Chondrocyte (in vitro differentiated cells): Measurements from ENCODE around the gene ENOX2. TPM values are rescaled to one million over a fixed set of nuclear protein-coding genes. Genes with fewer than 3 reads are reported as not detected.
A peak's percentile ranks its signal among the peaks of the same experiment; 100 is the strongest.

Source experiments
- DNase-seq: peaks from one replicate; pipeline ENCODE4 v3.0.0; 2021; ENCODE audit warnings: mixed read lengths, low spot score
- H3K27ac Mint-ChIP-seq: one replicate; pipeline ENCODE4 v1.8.0; 2021; ENCODE audit warnings: mild to moderate bottlenecking, moderate library complexity, mixed read lengths; ENCODE audit not compliant: unreplicated experiment
- H3K27me3 Mint-ChIP-seq: 2 replicates; pipeline ENCODE4 v1.8.0; 2021; ENCODE audit warnings: low read depth, mixed read lengths
- H3K36me3 Mint-ChIP-seq: 2 replicates; pipeline ENCODE4 v1.8.0; 2021; ENCODE audit warnings: low read depth, mixed read lengths
- H3K4me1 Mint-ChIP-seq: 2 replicates; pipeline ENCODE4 v1.8.0; 2021; ENCODE audit warnings: low read depth, mild to moderate bottlenecking, mixed read lengths
- H3K4me3 Mint-ChIP-seq: one replicate; pipeline ENCODE4 v1.8.0; 2021; ENCODE audit warnings: mild to moderate bottlenecking, moderate library complexity, mixed read lengths; ENCODE audit not compliant: unreplicated experiment
- H3K9me3 Mint-ChIP-seq: 2 replicates; pipeline ENCODE4 v1.8.0; 2021; ENCODE audit warnings: low read depth, mixed read lengths
- total RNA-seq: library from RNA; stranded (reverse); gene quantifications from 3 replicates; pipeline ENCODE4 v1.2.1, GENCODE V29; 2021
- TF ChIP-seq, protein P1 (sequence below): fragments of 200-600 bp; sonication (generic); IDR thresholded peaks from 2 replicates; pipeline ENCODE4 v1.5.0; 2021; ENCODE audit warnings: antibody characterized with exemption, mild to moderate bottlenecking, moderate library complexity

The ENOX2 gene
- total RNA-seq, 1 donor from 2014 or later = 13.7 TPM

DNA sequence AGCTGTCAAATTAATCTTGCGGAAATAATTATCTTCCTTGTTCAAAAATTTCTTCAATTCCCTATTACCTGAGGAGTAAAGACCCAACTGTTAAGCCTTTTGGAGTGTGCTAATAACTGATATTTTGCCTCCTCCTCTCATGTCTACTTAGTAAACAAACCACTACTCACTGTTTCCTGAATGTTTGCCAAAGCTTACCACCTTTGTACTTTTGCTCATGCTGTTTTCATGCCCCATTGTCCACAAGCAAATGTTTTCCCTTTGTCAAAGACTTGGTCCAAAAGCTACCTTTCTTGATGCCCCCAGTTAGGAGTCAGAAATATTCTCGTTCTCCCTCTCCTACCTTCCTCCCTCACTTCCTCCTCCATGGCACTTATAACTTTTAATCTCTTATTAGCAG, 226.1 kb downstream of the ENOX2 start:
- peaks cover 14% of the 10 kb centered on the region for H3K4me1 Mint-ChIP-seq
- DNase-seq = no peak
- TF ChIP-seq, protein P1, sequence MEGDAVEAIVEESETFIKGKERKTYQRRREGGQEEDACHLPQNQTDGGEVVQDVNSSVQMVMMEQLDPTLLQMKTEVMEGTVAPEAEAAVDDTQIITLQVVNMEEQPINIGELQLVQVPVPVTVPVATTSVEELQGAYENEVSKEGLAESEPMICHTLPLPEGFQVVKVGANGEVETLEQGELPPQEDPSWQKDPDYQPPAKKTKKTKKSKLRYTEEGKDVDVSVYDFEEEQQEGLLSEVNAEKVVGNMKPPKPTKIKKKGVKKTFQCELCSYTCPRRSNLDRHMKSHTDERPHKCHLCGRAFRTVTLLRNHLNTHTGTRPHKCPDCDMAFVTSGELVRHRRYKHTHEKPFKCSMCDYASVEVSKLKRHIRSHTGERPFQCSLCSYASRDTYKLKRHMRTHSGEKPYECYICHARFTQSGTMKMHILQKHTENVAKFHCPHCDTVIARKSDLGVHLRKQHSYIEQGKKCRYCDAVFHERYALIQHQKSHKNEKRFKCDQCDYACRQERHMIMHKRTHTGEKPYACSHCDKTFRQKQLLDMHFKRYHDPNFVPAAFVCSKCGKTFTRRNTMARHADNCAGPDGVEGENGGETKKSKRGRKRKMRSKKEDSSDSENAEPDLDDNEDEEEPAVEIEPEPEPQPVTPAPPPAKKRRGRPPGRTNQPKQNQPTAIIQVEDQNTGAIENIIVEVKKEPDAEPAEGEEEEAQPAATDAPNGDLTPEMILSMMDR = no peak
- peaks cover 17% of the 10 kb centered on the region for H3K36me3 Mint-ChIP-seq
- H3K9me3 Mint-ChIP-seq = peaks cover 17% of the 10 kb centered on the region
- H3K4me3 Mint-ChIP-seq = no peak overlapping the region
- no peaks in the 10 kb centered on the region for H3K27me3 Mint-ChIP-seq
- H3K27ac Mint-ChIP-seq = no peak overlapping the region

DNA sequence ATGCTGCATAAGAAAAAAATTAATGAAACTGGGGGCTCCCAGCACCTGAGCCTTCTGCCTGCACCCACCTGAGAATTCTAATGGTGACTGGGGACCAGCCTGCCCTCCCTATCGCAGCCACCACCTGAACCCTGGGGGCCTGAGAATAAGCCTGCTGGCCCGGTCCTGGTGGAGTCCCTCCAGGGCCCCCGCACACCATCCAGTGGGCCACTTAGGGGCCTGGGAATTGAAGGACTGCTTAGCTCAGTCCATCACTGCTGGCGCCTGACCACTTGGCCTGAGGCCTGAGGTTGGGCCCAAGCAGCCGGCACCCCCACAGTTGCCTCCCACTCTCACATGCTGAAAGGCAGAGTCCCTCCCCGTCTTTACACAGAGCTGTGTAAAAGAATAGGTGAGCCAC, 230.8 kb downstream of the ENOX2 start:
- Mint-ChIP-seq H3K27ac (peak overlapping the region; percentile 45), H3K9me3 (peaks cover 24% of the 10 kb centered on the region), H3K36me3 (peaks cover 29% of the 10 kb centered on the region), H3K27me3 (no peaks in the 10 kb centered on the region), H3K4me1 (peaks cover 30% of the 10 kb centered on the region), H3K4me3 (no peak overlapping the region)
- TF ChIP-seq, protein P1 = no peak
- DNase-seq = peak; percentile 77

DNA sequence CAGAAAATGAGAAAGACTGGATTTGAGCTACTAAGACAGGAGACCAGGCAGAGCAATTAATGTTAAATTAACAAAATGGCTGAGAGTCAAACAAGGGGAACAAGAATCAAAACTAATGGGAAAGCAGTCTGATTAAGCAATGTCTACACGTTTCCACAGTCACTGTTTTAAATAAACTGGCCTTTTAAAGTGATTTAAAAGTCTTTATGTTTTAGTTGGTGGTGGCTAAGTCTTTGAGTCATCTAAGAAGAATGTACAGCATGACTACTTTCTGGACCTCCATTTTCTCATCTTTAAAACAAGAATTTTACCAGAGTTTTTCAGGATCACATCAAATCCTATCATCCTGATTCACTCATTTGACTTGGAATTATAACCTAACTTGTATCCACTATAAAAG, 233.8 kb downstream of the ENOX2 start:
- Mint-ChIP-seq H3K4me1 (peaks cover 30% of the 10 kb centered on the region), H3K36me3 (peaks cover 25% of the 10 kb centered on the region), H3K9me3 (peaks cover 22% of the 10 kb centered on the region), H3K27me3 (no peaks in the 10 kb centered on the region), H3K4me3 (no peak overlapping the region), H3K27ac (peak overlapping the region; percentile 71)
- TF ChIP-seq, protein P1 = no peak
- DNase-seq = no peak

DNA sequence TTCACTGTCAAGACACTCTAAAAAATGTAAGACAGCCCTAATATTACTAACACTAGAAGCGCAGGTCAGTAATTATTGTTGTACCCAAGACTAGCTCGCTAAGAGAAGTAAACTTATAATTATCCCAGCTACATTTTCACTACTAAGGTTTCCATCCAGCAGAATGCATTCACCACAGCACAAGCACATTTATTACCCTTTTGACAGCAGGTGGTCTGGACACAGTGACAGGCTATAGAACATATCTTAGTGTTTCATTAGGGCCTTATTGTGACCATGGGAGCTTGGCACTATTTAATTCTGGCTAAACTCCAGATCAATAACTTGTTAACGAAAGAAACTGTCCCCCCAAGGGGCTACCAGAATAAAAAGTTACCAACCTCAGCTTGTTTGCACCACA, 237.7 kb downstream of the ENOX2 start:
- Mint-ChIP-seq H3K36me3 (peaks cover 21% of the 10 kb centered on the region), H3K27ac (no peak overlapping the region), H3K4me1 (peaks cover 19% of the 10 kb centered on the region), H3K4me3 (no peak overlapping the region), H3K27me3 (no peaks in the 10 kb centered on the region), H3K9me3 (peaks cover 6% of the 10 kb centered on the region)
- no peak for DNase-seq
- TF ChIP-seq, protein P1 = no peak

DNA sequence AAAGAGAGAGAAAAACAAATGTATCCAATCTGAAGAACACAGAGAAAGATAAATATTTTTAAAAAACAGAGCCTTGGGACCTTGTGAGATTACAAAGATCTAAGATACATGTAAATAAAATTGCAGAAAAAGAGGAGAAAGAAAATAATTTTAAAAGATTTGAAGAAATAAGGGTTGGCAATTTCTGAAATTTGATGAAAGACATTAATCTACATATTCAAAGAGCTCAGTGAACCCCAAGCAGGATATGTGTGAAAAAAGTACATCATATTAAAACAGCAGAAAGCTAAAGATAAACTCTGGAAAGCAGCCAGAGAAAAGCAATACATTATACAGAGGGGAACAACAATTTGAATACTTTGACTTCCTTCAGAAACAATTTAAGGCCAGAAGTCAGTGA, 244.7 kb downstream of the ENOX2 start:
- Mint-ChIP-seq H3K27ac (no peak overlapping the region), H3K4me1 (no peaks in the 10 kb centered on the region), H3K9me3 (peaks cover 18% of the 10 kb centered on the region), H3K36me3 (peaks cover 6% of the 10 kb centered on the region), H3K4me3 (no peak overlapping the region), H3K27me3 (no peaks in the 10 kb centered on the region)
- TF ChIP-seq, protein P1 = no peak
- DNase-seq = no peak
